ENCODE data around the gene KRTAP27-1. TPM values are rescaled to one million over a fixed set of nuclear protein-coding genes. Genes with fewer than 3 reads are reported as not detected.

Gene KRTAP27-1
- total RNA-seq, 4 donors from 2014 or later: not detected

DNA sequence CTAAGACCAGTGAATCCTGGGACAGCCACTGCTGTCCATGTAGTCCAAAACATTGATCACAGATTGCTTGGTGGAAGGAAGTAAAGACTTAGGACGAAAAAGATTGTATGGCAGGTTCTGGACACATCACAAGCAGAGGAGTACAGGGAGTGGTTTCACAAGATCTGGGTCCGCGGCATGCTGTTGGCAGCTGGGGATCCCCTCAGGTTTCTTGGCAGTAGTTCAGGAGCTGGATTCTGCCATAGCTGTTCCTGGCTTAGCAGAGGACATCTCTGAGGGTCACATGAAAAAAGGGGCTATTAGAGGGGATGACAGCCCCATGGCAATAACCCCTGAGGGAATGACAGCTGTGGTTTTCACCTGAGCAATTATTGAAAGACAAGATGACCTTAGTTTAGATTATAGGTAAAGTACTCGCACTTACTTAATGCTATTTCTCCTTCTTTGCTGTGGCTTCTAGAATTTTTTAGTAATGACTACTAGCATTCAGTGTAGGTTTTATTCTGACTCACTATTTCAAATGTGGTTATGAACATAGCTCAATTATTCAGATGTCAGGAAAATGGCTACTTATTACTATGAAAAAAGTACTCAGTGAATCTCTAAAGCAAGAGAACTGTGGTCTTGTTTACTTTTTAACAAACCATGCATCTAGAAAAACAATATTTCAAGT, 8.2 kb downstream of the KRTAP27-1 start:
- H3K27ac ChIP-seq: no peak overlapping the region
- H3K9me3 ChIP-seq: peaks cover 0 to 16% (median 0%) of the 10 kb centered on the region in 4 donors
- WGBS, 2 donors: 86 to 92% methylated on average over 4 of the region's 4 CpGs
- H3K4me1 ChIP-seq: no peaks in the 10 kb centered on the region
- no peak for DNase-seq (ENCODE audit: low spot score in 2 of 2)
- no peak overlapping the region for H3K4me3 ChIP-seq
- TF ChIP-seq EP300 (IDR thresholded peaks at IDR 0.05): no peak
- no peak for TF ChIP-seq POLR2A (IDR thresholded peaks at IDR 0.05)
- TF ChIP-seq, protein P1, sequence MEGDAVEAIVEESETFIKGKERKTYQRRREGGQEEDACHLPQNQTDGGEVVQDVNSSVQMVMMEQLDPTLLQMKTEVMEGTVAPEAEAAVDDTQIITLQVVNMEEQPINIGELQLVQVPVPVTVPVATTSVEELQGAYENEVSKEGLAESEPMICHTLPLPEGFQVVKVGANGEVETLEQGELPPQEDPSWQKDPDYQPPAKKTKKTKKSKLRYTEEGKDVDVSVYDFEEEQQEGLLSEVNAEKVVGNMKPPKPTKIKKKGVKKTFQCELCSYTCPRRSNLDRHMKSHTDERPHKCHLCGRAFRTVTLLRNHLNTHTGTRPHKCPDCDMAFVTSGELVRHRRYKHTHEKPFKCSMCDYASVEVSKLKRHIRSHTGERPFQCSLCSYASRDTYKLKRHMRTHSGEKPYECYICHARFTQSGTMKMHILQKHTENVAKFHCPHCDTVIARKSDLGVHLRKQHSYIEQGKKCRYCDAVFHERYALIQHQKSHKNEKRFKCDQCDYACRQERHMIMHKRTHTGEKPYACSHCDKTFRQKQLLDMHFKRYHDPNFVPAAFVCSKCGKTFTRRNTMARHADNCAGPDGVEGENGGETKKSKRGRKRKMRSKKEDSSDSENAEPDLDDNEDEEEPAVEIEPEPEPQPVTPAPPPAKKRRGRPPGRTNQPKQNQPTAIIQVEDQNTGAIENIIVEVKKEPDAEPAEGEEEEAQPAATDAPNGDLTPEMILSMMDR (IDR thresholded peaks at IDR 0.05): no peak
- no peaks in the 10 kb centered on the region for H3K36me3 ChIP-seq
- no peaks in the 10 kb centered on the region for H3K27me3 ChIP-seq

DNA sequence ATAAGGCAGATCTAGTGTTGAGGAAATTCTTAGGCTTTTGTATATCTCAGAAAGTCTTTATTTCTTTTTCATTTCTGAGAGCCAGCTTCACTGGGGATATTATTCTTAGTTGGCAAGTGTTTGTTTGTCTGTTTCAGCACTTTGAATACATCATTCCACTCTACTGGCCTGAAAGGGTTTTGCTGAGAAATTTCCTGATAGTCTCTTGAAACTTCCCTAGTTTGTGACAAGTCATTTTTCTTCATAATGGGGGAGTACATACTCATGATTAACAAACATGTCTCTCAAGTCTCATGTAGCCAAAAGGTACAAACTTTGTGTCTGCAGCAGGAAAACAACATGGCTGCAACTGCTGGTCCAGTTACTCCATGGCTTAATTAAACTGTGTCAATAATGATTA, 11.1 kb downstream of the KRTAP27-1 start:
- Histone ChIP-seq H3K27me3 (no peaks in the 10 kb centered on the region), H3K4me3 (no peak overlapping the region)
- DNase-seq (ENCODE audit: low spot score in 2 of 2): no peak

DNA sequence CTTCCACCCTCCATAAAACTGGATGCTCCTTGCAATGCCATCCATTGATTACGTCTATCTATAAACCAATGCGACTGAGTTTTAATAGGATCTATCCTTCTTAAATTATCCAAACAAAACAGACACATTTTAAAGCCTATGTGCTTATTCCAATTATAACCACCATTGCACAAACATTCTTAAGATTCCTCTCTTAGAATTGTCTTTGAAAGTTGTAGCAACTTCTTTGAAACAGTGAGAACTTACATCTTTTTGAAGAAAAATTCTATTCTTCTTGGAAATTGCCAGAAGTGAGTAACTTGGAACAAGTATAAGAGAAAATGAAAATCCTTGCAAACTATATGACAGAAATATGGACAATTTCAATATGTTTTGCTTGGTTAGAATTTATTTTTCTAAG, 17.3 kb downstream of the KRTAP27-1 start, which contains the start of gene KRTAP26-1:
Gene KRTAP26-1 (minus strand): TSS at position 101 of the 400 bp plus-strand sequence. CDS start 280 bp downstream, outside the sequence.
- H3K27ac ChIP-seq: no peak within 1 kb of the TSS
- 86 to 89% methylated on average over 2 of the region's 2 CpGs for WGBS, 2 donors
- no peak within 1 kb of the TSS for H3K4me3 ChIP-seq
- H3K4me1 ChIP-seq: no peaks in the 10 kb centered on the region
- H3K27me3 ChIP-seq: no peaks in the 10 kb centered on the region
- H3K9me3 ChIP-seq: no peaks in the 10 kb centered on the region
- DNase-seq (ENCODE audit: low spot score in 2 of 2): no peak
- no peaks in the 10 kb centered on the region for H3K36me3 ChIP-seq
- TF ChIP-seq EP300 (IDR thresholded peaks at IDR 0.05) (no peak), POLR2A (IDR thresholded peaks at IDR 0.05) (no peak)
- TF ChIP-seq, protein P1 (IDR thresholded peaks at IDR 0.05): no peak

More for the DNA sequence above, 11.1 kb downstream of the KRTAP27-1 start:
- Histone ChIP-seq H3K9me3 (peaks cover 0 to 16% (median 0%) of the 10 kb centered on the region in 4 donors), H3K27ac (no peak overlapping the region), H3K36me3 (no peaks in the 10 kb centered on the region), H3K4me1 (no peaks in the 10 kb centered on the region)
- TF ChIP-seq EP300 (IDR thresholded peaks at IDR 0.05) (no peak), POLR2A (IDR thresholded peaks at IDR 0.05) (no peak)
- TF ChIP-seq, protein P1 (IDR thresholded peaks at IDR 0.05): no peak

DNA sequence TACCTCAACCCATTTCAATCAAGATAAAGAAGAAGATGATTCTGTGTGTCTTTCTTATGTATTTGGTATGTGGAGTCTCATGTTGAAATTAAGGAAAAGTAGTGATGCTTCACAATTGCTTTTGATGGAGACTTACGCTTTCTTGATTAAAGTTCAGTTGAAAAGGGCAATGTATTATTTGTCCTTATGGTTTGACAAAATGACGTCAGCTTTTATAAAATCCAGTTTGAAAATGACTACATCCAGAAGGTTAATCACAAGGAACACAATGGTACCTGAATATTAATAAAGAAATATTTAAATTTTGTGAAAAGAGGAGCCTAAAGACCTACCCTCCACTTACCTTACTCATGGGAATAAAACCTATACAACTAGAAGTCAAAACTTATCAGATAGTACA, 21.8 kb downstream of the KRTAP27-1 start:
- TF ChIP-seq POLR2A (IDR thresholded peaks at IDR 0.05) (no peak), EP300 (IDR thresholded peaks at IDR 0.05) (no peak)
- TF ChIP-seq, protein P1 (IDR thresholded peaks at IDR 0.05): no peak
- no peak overlapping the region for H3K27ac ChIP-seq
- H3K9me3 ChIP-seq: no peaks in the 10 kb centered on the region
- no peak for DNase-seq (ENCODE audit: low spot score in 2 of 2)
- H3K4me1 ChIP-seq: no peaks in the 10 kb centered on the region
- WGBS, 2 donors: 89 to 92% methylated on average over 2 of the region's 2 CpGs
- no peaks in the 10 kb centered on the region for H3K27me3 ChIP-seq
- no peaks in the 10 kb centered on the region for H3K36me3 ChIP-seq
- no peak overlapping the region for H3K4me3 ChIP-seq

DNA sequence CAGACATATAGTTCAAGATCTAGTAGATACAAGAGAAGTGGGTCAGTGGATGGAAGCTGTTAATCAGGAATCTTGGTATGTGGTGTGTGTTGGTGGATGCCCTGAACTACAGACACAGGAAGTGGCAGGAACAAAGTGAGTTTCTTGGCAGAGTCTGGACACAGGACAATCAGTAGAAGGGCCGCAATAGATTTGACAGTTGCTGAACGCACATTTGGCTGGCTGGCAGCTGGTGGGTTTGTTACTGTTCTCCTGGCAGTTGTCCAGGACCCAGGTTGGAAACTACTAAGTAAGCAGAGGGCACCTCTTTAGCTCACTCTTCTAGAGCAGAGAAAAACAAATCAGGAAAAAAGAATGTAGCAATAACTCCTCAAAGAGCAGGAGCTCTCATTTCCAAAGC, 30.6 kb downstream of the KRTAP27-1 start:
- 77 to 84% methylated on average over 2 of the region's 2 CpGs for WGBS, 2 donors
- H3K4me1 ChIP-seq: no peaks in the 10 kb centered on the region
- H3K4me3 ChIP-seq: no peak overlapping the region
- TF ChIP-seq EP300 (IDR thresholded peaks at IDR 0.05): no peak
- TF ChIP-seq, protein P1 (IDR thresholded peaks at IDR 0.05): no peak
- TF ChIP-seq POLR2A (IDR thresholded peaks at IDR 0.05): no peak
- no peaks in the 10 kb centered on the region for H3K9me3 ChIP-seq
- H3K27ac ChIP-seq: no peak overlapping the region
- no peak for DNase-seq (ENCODE audit: low spot score in 2 of 2)
- H3K36me3 ChIP-seq: no peaks in the 10 kb centered on the region
- no peaks in the 10 kb centered on the region for H3K27me3 ChIP-seq
